ENCODE measurements around the gene CNNM4.

- TF ChIP-seq POLR2AphosphoS5 (IDR thresholded peaks at IDR 0.05; ENCODE audit: low read depth, low read length), result no peak
- no peak for TF ChIP-seq POLR2A (IDR thresholded peaks at IDR 0.05; ENCODE audit: low read depth, low read length)
Measured at GRCh38 chr2:96726131-96726530, 34.6 kb upstream of the CNNM4 start.

Measured in GM12892 (cell line).